ENCODE measurements around the gene MAPK8. TPM values are rescaled to one million over a fixed set of nuclear protein-coding genes. Genes with fewer than 3 reads are reported as not detected.

Gene MAPK8
- total and polyA plus RNA-seq, 9 of the 15 experiments (the other 6 are each of a cell fraction or from before 2014, with no cell fraction given) = 6.4 to 159 (median 71.0) TPM

DNA sequence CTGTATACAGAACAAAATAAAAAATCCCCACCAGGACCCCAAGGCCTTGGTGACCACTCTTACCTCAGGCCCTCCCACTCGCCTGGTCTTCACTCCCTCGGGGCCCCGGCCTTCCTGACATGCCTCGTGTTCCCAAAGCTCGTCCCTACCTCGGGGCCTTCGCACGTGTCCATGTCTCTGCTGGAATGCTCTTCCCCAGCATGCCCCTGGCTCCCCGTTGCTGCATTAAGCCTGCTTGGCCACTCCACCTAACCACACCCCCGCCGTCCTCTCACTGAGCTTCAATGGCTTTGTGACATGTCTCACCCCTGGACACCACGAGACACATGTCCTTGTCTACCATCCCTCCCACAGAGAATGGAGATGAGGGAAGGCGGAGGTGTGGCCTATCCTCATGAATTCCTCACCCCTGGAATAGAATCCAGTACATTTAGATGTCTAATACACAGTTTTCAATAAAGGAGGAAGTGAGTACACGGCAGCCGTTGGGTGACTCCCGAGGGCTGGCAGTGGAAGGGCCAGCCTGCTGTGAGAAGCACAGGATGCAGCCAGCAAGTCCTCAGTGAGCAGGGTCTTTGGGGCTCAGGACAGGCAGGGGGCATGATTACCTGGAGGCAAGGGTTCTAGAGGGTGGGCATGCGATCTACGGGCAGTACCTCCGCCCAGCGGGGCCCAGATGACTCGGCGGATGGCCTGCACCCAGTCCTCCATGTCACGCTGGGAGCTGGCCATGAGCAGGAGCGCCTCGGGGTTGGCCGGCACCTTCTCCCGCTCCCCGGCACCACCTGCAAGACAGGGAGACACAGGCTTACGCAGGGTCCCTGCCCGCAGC lies 172.7 kb downstream of the MAPK8 start:
- Histone ChIP-seq H3K79me2 (ENCODE audit: control insufficient read depth, insufficient read depth, low read length) (peaks cover 72% of the 10 kb centered on the region), H4K20me1 (replicated peaks; ENCODE audit: control insufficient read depth, insufficient read depth, low read length) (no peaks in the 10 kb centered on the region), H3K4me2 (ENCODE audit: insufficient read depth, low read length) (no peak overlapping the region), H3K27ac (ENCODE audit: extremely low read depth, low read depth, low read length) (peak overlapping the region; percentile 40; the same call in 2 of the 3 replicates), H3K4me3 (no peak overlapping the region), H2AFZ (ENCODE audit: low read depth, low read length) (peak overlapping the region; percentile 6; the same call in 1 of the 2 replicates), H3K4me1 (replicated peaks in 1 of 2; ENCODE audit: control insufficient read depth in 2 of 2, insufficient read depth in 2 of 2, low read length in 2 of 2) (peaks cover 61 to 96% of the 10 kb centered on the region in 2 experiments), H3K9ac (ENCODE audit: insufficient read depth in 1 of 2, low read depth in 2 of 2, low read length in 2 of 2) (peak overlapping the region in 1 of 2 experiments; percentile 78; a peak in 2 of 4 replicates), H3K27me3 (ENCODE audit: control insufficient read depth in 2 of 2, insufficient read depth in 2 of 2, low read length in 2 of 2) (no peaks in the 10 kb centered on the region), H3K9me3 (replicated peaks; ENCODE audit: control insufficient read depth, insufficient read depth, low read depth, low read length) (no peaks in the 10 kb centered on the region), H3K9me1 (ENCODE audit: control insufficient read depth, insufficient read depth, low read length) (no peaks in the 10 kb centered on the region), H3K36me3 (ENCODE audit: control insufficient read depth, insufficient read depth, low read length) (peaks cover 20% of the 10 kb centered on the region; the same call in 2 of the 3 replicates)
- WGBS (ENCODE audit: insufficient coverage, low coverage, missing lambda C conversion rate) = 76% methylated on average over 24 of the region's 30 CpGs
- ChIA-PET POLR2A (interaction anchor here (0.6 kb wide), 1 partner anchor 161 kb away, joined by 4 read pairs; no protein-coding TSS in a partner anchor), CTCF (ENCODE audit: low intra/inter-chr PET ratio) (no interaction called here)
- intact Hi-C loops (cut with micrococcal nuclease) (no loop called here), in situ Hi-C loops (cut with MboI) (no loop called here)
- DNase-seq (ENCODE audit: extremely low read depth in 1 of 4, low spot score in 3 of 4) (no peak), ATAC-seq (no peak), FAIRE-seq (no peak)
- no TSS peak for BruUV-seq (replicated peaks)
- TF ChIP-seq ZNF143 (CRISPR knock-in tag; IDR thresholded peaks at IDR 0.05) = no peak
- TF ChIP-seq, protein P1, sequence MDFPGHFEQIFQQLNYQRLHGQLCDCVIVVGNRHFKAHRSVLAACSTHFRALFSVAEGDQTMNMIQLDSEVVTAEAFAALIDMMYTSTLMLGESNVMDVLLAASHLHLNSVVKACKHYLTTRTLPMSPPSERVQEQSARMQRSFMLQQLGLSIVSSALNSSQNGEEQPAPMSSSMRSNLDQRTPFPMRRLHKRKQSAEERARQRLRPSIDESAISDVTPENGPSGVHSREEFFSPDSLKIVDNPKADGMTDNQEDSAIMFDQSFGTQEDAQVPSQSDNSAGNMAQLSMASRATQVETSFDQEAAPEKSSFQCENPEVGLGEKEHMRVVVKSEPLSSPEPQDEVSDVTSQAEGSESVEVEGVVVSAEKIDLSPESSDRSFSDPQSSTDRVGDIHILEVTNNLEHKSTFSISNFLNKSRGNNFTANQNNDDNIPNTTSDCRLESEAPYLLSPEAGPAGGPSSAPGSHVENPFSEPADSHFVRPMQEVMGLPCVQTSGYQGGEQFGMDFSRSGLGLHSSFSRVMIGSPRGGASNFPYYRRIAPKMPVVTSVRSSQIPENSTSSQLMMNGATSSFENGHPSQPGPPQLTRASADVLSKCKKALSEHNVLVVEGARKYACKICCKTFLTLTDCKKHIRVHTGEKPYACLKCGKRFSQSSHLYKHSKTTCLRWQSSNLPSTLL (IDR thresholded peaks at IDR 0.05) = no peak
- TF ChIP-seq, protein P2, sequence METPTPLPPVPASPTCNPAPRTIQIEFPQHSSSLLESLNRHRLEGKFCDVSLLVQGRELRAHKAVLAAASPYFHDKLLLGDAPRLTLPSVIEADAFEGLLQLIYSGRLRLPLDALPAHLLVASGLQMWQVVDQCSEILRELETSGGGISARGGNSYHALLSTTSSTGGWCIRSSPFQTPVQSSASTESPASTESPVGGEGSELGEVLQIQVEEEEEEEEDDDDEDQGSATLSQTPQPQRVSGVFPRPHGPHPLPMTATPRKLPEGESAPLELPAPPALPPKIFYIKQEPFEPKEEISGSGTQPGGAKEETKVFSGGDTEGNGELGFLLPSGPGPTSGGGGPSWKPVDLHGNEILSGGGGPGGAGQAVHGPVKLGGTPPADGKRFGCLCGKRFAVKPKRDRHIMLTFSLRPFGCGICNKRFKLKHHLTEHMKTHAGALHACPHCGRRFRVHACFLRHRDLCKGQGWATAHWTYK (CRISPR knock-in tag; IDR thresholded peaks at IDR 0.05) = 0 out of 2 replicates have a peak, but pooled peaks have one; percentile 27
- peak; percentile 50; the same call in 1 of the 2 replicates for TF ChIP-seq ZNF311 (CRISPR knock-in tag; IDR thresholded peaks at IDR 0.05)
- TF ChIP-seq WHSC1 (IDR thresholded peaks at IDR 0.05; ENCODE audit: low read length) = peak; percentile 25
- TF ChIP-seq, protein P3, sequence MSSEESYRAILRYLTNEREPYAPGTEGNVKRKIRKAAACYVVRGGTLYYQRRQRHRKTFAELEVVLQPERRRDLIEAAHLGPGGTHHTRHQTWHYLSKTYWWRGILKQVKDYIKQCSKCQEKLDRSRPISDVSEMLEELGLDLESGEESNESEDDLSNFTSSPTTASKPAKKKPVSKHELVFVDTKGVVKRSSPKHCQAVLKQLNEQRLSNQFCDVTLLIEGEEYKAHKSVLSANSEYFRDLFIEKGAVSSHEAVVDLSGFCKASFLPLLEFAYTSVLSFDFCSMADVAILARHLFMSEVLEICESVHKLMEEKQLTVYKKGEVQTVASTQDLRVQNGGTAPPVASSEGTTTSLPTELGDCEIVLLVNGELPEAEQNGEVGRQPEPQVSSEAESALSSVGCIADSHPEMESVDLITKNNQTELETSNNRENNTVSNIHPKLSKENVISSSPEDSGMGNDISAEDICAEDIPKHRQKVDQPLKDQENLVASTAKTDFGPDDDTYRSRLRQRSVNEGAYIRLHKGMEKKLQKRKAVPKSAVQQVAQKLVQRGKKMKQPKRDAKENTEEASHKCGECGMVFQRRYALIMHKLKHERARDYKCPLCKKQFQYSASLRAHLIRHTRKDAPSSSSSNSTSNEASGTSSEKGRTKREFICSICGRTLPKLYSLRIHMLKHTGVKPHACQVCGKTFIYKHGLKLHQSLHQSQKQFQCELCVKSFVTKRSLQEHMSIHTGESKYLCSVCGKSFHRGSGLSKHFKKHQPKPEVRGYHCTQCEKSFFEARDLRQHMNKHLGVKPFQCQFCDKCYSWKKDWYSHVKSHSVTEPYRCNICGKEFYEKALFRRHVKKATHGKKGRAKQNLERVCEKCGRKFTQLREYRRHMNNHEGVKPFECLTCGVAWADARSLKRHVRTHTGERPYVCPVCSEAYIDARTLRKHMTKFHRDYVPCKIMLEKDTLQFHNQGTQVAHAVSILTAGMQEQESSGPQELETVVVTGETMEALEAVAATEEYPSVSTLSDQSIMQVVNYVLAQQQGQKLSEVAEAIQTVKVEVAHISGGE (CRISPR knock-in tag; IDR thresholded peaks at IDR 0.05) = 0 out of 6 replicates have a peak, but pooled peaks of 1 of the 3 experiments have one; percentile 6
- TF ChIP-seq DDX20 (tag; IDR thresholded peaks at IDR 0.05; ENCODE audit: low read depth) = no peak
- no peak for TF ChIP-seq ZNF184 (CRISPR knock-in tag; IDR thresholded peaks at IDR 0.05)
- TF ChIP-seq ELF4 (CRISPR knock-in tag; IDR thresholded peaks at IDR 0.05) = 0 out of 2 replicates have a peak, but pooled peaks have one; percentile 48
- 0 out of 2 replicates have a peak, but pooled peaks have one; percentile 5 for TF ChIP-seq CTBP1 (IDR thresholded peaks at IDR 0.05; ENCODE audit: borderline replicate concordance)
- peak; percentile 24; the same call in 1 of the 2 replicates for TF ChIP-seq L3MBTL2 (IDR thresholded peaks at IDR 0.05)
- TF ChIP-seq, protein P4, sequence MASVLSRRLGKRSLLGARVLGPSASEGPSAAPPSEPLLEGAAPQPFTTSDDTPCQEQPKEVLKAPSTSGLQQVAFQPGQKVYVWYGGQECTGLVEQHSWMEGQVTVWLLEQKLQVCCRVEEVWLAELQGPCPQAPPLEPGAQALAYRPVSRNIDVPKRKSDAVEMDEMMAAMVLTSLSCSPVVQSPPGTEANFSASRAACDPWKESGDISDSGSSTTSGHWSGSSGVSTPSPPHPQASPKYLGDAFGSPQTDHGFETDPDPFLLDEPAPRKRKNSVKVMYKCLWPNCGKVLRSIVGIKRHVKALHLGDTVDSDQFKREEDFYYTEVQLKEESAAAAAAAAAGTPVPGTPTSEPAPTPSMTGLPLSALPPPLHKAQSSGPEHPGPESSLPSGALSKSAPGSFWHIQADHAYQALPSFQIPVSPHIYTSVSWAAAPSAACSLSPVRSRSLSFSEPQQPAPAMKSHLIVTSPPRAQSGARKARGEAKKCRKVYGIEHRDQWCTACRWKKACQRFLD (CRISPR knock-in tag; IDR thresholded peaks at IDR 0.05) = peak; percentile 25; the same call in 1 of the 2 replicates

All from K562 (cell line).